ENCODE measurements around the gene AHNAK2.
"Not testable (repeated sequence)": the region's sequence is repeated elsewhere in the genome, so short reads cannot be mapped to it uniquely, and the experiment has no call there.

The AHNAK2 gene

GRCh38 chr14:104950021-104950420 lies 28.2 kb downstream of the AHNAK2 start:
- no peak for DNase-seq

GRCh38 chr14:104949406-104949955 lies 28.7 kb downstream of the AHNAK2 start:
- DNase-seq = not testable (repeated sequence)

- DNase-seq = no peak
Measured at GRCh38 chr14:104948736-104949031, 29.5 kb downstream of the AHNAK2 start.

GRCh38 chr14:104947881-104948735 lies 30.1 kb downstream of the AHNAK2 start:
- DNase-seq = not testable (repeated sequence)

GRCh38 chr14:104947201-104947600 lies 31.0 kb downstream of the AHNAK2 start:
- DNase-seq = not testable (repeated sequence)

GRCh38 chr14:104945986-104946965 lies 31.9 kb downstream of the AHNAK2 start:
- not testable (repeated sequence) for DNase-seq

- not testable (repeated sequence) for DNase-seq
Measured at GRCh38 chr14:104945266-104945665, 32.9 kb downstream of the AHNAK2 start.

- DNase-seq = not testable (repeated sequence)
Measured at GRCh38 chr14:104944436-104945205, 33.6 kb downstream of the AHNAK2 start.

- DNase-seq = not testable (repeated sequence)
Measured at GRCh38 chr14:104944016-104944308, 34.2 kb downstream of the AHNAK2 start.

- peak; percentile 6 for DNase-seq
Measured at GRCh38 chr14:104943216-104944015, 34.8 kb downstream of the AHNAK2 start.

- peak; percentile 7 for DNase-seq
Measured at GRCh38 chr14:104942586-104942985, 35.6 kb downstream of the AHNAK2 start.

GRCh38 chr14:104941508-104942365 lies 36.4 kb downstream of the AHNAK2 start:
- peak; percentile 11 for DNase-seq

GRCh38 chr14:104940526-104941150 lies 37.5 kb downstream of the AHNAK2 start:
- peak; percentile 5 for DNase-seq

GRCh38 chr14:104939666-104940410 lies 38.3 kb downstream of the AHNAK2 start:
- DNase-seq = no peak

- peak; percentile 7 for DNase-seq
Measured at GRCh38 chr14:104938960-104939359, 39.2 kb downstream of the AHNAK2 start.

GRCh38 chr14:104938436-104938835 lies 39.7 kb downstream of the AHNAK2 start:
- DNase-seq = no peak

- DNase-seq = peak; percentile 5
Measured at GRCh38 chr14:104937694-104938365, 40.3 kb downstream of the AHNAK2 start.

GRCh38 chr14:104937161-104937560 lies 41.0 kb downstream of the AHNAK2 start:
- peak; percentile 7 for DNase-seq
